HL-60/S4 (cell line): ENCODE data around the gene NPVF.

Source experiments
- in situ Hi-C: fragments of 300-500 bp; cut with MboI; formaldehyde crosslinking; loops from 2 replicates; pipeline ENCODE4 v1.14.3; 2022; ENCODE audit warnings: low sequenced_read_pairs

Gene NPVF

DNA sequence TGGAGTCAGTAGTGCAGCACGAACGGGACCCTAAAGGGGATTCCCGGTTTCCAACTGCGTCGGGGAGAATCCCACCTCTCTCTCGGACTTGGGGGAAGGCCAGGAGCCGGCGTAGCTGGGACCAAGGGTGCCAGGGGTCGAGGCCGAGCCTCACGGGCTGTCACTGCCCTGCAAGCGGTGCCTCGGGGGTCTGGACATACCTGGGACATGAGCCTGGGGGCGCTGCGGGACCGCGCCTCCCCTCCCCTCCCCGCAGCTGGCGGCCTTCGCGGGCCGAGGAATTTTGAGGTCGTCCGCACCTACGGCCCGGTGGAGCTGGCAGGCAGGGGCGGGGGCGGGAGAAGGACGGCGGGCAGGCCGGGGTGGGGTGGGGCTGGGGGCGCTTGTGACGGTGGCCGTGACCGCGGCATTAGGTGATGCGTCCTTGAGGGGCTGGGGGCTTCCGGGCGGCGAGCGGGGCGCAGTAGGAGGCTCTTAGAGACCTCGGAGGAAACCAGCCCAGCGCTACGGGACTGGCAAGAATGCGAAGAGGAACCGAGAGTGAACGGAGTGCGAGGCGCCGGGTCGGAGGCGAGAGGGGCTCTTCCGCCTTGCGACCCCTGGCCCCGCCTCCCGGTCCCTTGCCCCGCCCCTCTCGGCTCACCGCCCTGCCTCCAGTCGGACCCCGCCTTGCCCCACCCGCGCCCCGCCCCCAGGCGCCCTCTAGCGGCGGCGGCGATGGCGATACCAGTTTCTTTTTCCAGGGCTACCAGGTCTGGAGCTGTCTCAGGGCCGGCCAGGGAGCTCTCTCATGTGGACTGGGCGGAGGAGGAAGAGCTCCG is 48.3 kb downstream of the NPVF start:
- in situ Hi-C loops, result no loop called here

DNA sequence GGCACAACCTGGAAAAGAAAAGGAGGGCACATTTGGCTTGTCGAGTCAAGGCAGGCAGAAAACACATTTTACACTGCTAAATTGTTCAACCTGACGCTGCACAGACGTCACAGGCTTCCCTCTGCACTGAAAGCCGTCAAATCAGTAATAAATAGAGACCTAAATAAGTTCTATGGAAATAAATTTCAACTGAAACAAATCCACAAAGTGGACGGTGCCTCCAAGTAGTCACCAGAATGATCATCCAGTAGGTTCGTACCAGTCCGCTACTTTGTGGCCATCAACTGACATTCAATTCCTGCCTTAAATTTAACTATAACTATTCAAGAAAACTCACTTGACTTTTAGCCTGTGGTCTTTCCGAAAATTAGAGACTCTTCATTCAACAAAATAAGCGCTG is 49.0 kb downstream of the NPVF start:
- in situ Hi-C loops, result no loop called here
